ENCODE data around the gene DNAJC18. TPM values are rescaled to one million over a fixed set of nuclear protein-coding genes. Genes with fewer than 3 reads are reported as not detected.

The DNAJC18 gene
- total and polyA plus RNA-seq, 2 donors (not counting 1 experiment from before 2014, with no cell fraction given): 2.0 to 13.6 TPM

DNA sequence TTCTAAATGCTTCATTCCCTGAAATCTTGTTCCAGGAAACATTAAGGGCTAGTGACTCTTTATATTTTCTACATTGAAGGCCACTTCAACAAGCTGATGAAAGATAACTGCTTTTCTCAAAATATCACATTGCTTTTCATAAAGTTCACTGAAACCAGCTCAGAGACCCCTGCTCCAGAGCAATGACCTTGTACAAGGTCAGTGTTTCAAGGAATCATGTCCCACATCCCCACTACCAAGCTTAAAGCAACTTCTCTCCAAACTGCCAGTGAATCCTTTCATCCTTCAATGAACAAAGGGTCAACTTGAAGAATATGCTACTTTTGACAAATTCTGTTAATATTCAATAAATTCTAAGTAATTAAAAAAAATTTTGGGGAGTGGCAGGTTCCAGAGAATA is 23.5 kb downstream of the DNAJC18 start:
- TF ChIP-seq, protein P1, sequence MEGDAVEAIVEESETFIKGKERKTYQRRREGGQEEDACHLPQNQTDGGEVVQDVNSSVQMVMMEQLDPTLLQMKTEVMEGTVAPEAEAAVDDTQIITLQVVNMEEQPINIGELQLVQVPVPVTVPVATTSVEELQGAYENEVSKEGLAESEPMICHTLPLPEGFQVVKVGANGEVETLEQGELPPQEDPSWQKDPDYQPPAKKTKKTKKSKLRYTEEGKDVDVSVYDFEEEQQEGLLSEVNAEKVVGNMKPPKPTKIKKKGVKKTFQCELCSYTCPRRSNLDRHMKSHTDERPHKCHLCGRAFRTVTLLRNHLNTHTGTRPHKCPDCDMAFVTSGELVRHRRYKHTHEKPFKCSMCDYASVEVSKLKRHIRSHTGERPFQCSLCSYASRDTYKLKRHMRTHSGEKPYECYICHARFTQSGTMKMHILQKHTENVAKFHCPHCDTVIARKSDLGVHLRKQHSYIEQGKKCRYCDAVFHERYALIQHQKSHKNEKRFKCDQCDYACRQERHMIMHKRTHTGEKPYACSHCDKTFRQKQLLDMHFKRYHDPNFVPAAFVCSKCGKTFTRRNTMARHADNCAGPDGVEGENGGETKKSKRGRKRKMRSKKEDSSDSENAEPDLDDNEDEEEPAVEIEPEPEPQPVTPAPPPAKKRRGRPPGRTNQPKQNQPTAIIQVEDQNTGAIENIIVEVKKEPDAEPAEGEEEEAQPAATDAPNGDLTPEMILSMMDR (IDR thresholded peaks at IDR 0.05): no peak
- no peak for TF ChIP-seq EZH2 (IDR thresholded peaks at IDR 0.05; ENCODE audit: borderline replicate concordance, insufficient read depth, low read depth, low read length, poor library complexity, severe bottlenecking)
- no peaks in the 10 kb centered on the region for H3K9me3 Mint-ChIP-seq (ENCODE audit: insufficient read depth)
- no peak overlapping the region for H3K4me2 ChIP-seq (replicated peaks; ENCODE audit: low read depth, low read length, poor library complexity, severe bottlenecking)
- H3K4me1 ChIP-seq (ENCODE audit: control insufficient read depth in 2 of 2, insufficient read depth in 2 of 2, low read length in 2 of 2): no peaks in the 10 kb centered on the region
- CTCF ChIA-PET: no interaction called here
- H3K4me1 Mint-ChIP-seq: no peaks in the 10 kb centered on the region
- DNase-seq (no peak), ATAC-seq (ENCODE audit: low read depth) (no peak)
- intact Hi-C loops (cut with micrococcal nuclease): no loop called here
- no peaks in the 10 kb centered on the region for H3K27me3 ChIP-seq (replicated peaks in 1 of 4; ENCODE audit: control extremely low read depth in 1 of 4, control insufficient read depth in 3 of 4, insufficient read depth in 4 of 4, low read length in 3 of 4)
- H3K27ac Mint-ChIP-seq: no peak overlapping the region
- H3K4me3 ChIP-seq (ENCODE audit: control extremely low read depth in 1 of 5, extremely low read depth in 1 of 5, insufficient read depth in 1 of 5, low read depth in 2 of 5, low read length in 4 of 5): no peak overlapping the region
- H3K36me3 ChIP-seq (replicated peaks in 1 of 2; ENCODE audit: control extremely low read depth in 1 of 2, control insufficient read depth in 1 of 2, extremely low read depth in 1 of 2, insufficient read depth in 2 of 2, low read length in 1 of 2): peaks cover 0 to 12% of the 10 kb centered on the region in 2 experiments
- H3K27me3 Mint-ChIP-seq: no peaks in the 10 kb centered on the region
- H3K9me3 ChIP-seq (ENCODE audit: control extremely low read depth in 1 of 3, control insufficient read depth in 2 of 3, insufficient read depth in 1 of 3, low read length in 2 of 3): no peaks in the 10 kb centered on the region
- no peak overlapping the region for H3K4me3 Mint-ChIP-seq
- H3K27ac ChIP-seq (ENCODE audit: low read length in 2 of 2): no peak overlapping the region
- H2AFZ ChIP-seq (ENCODE audit: insufficient read depth, low read depth, low read length, poor library complexity, severe bottlenecking): no peak overlapping the region
- no peak overlapping the region for H3K9ac ChIP-seq (ENCODE audit: low read length)
- no peaks in the 10 kb centered on the region for H4K20me1 ChIP-seq (ENCODE audit: control insufficient read depth, insufficient read depth, low read length, poor library complexity, severe bottlenecking)
- POLR2A ChIA-PET: no interaction called here
- no peaks in the 10 kb centered on the region for H3K79me2 ChIP-seq (ENCODE audit: control insufficient read depth, insufficient read depth, low read length)

DNA sequence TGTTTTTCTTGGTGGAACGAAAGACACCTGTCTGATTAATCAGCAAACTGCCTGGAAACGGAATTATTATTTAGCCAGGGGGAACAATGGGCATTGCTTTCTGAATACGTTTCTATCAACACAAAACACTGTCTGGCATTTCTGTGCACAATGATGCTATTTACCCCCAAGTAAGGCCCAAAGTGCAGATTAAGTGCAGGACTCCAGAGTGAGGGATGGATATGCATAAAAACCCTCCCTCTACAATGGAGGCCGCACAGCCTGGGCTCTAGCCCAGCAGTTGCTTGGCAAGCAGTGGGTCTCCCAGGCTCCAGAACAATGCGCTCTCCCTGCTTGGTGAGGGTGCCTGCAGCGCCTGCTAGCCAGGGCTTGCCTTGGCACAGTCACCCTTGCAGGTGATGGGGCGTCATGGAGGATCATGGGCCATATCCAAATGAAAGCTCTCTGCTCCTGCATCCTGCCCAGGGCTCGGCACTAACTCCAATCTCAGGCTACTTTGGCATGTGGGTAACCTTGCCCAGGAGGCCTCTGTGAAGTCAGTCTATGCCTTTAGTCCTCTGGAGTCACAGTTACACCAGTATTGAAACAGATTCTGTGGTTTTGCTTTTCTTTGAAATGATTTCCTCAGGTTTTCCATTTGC is 24.0 kb downstream of the DNAJC18 start:
- no peak overlapping the region for H3K27ac ChIP-seq (ENCODE audit: low read length in 2 of 2)
- no peak overlapping the region for H3K4me2 ChIP-seq (replicated peaks; ENCODE audit: low read depth, low read length, poor library complexity, severe bottlenecking)
- no peaks in the 10 kb centered on the region for H4K20me1 ChIP-seq (ENCODE audit: control insufficient read depth, insufficient read depth, low read length, poor library complexity, severe bottlenecking)
- no peak overlapping the region for H3K4me3 ChIP-seq (ENCODE audit: control extremely low read depth in 1 of 5, extremely low read depth in 1 of 5, insufficient read depth in 1 of 5, low read depth in 2 of 5, low read length in 4 of 5)
- intact Hi-C loops (cut with micrococcal nuclease): no loop called here
- WGBS (ENCODE audit: insufficient coverage): 88% methylated on average over 6 of the region's 8 CpGs
- peaks cover 0 to 12% of the 10 kb centered on the region in 2 experiments for H3K36me3 ChIP-seq (replicated peaks in 1 of 2; ENCODE audit: control extremely low read depth in 1 of 2, control insufficient read depth in 1 of 2, extremely low read depth in 1 of 2, insufficient read depth in 2 of 2, low read length in 1 of 2)
- TF ChIP-seq, protein P1 (IDR thresholded peaks at IDR 0.05): no peak
- TF ChIP-seq EZH2 (IDR thresholded peaks at IDR 0.05; ENCODE audit: borderline replicate concordance, insufficient read depth, low read depth, low read length, poor library complexity, severe bottlenecking): no peak
- DNase-seq: no peak
- H3K27me3 ChIP-seq (replicated peaks in 1 of 4; ENCODE audit: control extremely low read depth in 1 of 4, control insufficient read depth in 3 of 4, insufficient read depth in 4 of 4, low read length in 3 of 4): no peaks in the 10 kb centered on the region
- no peak overlapping the region for H3K27ac Mint-ChIP-seq
- ChIA-PET CTCF (no interaction called here), POLR2A (no interaction called here)
- no peak overlapping the region for H3K9ac ChIP-seq (ENCODE audit: low read length)
- H2AFZ ChIP-seq (ENCODE audit: insufficient read depth, low read depth, low read length, poor library complexity, severe bottlenecking): no peak overlapping the region
- no peaks in the 10 kb centered on the region for H3K9me3 Mint-ChIP-seq (ENCODE audit: insufficient read depth)
- no peak for ATAC-seq (ENCODE audit: low read depth)
- no peaks in the 10 kb centered on the region for H3K4me1 ChIP-seq (ENCODE audit: control insufficient read depth in 2 of 2, insufficient read depth in 2 of 2, low read length in 2 of 2)
- H3K4me3 Mint-ChIP-seq: no peak overlapping the region
- no peaks in the 10 kb centered on the region for H3K4me1 Mint-ChIP-seq
- no peaks in the 10 kb centered on the region for H3K79me2 ChIP-seq (ENCODE audit: control insufficient read depth, insufficient read depth, low read length)
- no peaks in the 10 kb centered on the region for H3K27me3 Mint-ChIP-seq
- no peaks in the 10 kb centered on the region for H3K9me3 ChIP-seq (ENCODE audit: control extremely low read depth in 1 of 3, control insufficient read depth in 2 of 3, insufficient read depth in 1 of 3, low read length in 2 of 3)

Measured in B cell (primary cell).